ENCODE data around the gene BCAP31. TPM values are rescaled to one million over a fixed set of nuclear protein-coding genes. Genes with fewer than 3 reads are reported as not detected.
A peak's percentile ranks its signal among the peaks of the same experiment; 100 is the strongest.
"Not testable (repeated sequence)": the region's sequence is repeated elsewhere in the genome, so short reads cannot be mapped to it uniquely, and the experiment has no call there.

The BCAP31 gene
- total RNA-seq, 4 donors from 2014 or later, result 76.4 to 129 (median 101) TPM

DNA sequence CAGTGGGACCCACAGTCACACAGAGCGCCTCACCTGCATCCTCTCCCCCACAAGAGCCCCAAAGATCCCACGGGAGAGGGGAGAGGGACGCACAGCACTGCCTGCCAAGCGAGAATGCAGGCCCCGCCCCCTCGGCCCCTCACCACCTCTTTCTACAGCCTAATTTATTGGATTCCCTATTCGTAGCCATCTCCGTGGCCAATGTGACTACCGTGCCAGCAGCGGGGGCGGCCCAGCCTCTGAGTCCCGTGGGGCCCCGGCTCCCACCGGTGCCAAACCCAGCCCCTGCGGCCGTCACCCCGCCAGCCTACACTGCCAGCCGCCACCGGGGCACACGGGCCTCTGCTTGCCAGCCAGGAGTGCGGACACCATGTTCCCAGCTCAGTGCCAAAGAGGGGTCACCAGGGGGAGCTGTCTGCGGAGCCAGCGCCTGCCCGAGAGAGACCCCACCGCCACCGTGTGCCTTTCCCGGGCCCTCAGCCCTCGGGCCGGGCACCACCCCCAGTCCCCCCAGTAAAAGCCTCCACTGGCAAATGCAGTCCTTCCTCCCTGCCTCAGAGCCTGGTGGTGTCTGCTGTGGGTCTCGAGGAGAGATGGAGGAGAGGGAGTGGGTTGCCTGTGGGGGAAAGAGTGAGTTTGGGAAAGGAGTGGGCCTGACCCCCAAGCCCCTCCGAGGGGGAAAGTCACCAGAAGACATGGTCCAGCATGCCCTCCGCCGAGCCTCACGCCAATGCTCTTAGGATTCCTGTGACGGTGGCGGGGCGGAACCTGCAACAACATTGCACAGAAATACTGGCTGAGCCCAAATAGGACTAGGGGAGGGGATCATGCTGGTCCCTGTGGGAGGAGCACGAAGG is 20.3 kb upstream of the BCAP31 start:
- no peaks in the 10 kb centered on the region for H3K9me3 ChIP-seq
- H3K27ac ChIP-seq (replicated peaks in 1 of 4), result peak overlapping the region; percentile 57 to 61 (median 58)
- 31% methylated on average over 29 of the region's 38 CpGs for WGBS
- TF ChIP-seq POLR2A (IDR thresholded peaks at IDR 0.05; ENCODE audit: low read depth), result no peak
- TF ChIP-seq, protein P1, sequence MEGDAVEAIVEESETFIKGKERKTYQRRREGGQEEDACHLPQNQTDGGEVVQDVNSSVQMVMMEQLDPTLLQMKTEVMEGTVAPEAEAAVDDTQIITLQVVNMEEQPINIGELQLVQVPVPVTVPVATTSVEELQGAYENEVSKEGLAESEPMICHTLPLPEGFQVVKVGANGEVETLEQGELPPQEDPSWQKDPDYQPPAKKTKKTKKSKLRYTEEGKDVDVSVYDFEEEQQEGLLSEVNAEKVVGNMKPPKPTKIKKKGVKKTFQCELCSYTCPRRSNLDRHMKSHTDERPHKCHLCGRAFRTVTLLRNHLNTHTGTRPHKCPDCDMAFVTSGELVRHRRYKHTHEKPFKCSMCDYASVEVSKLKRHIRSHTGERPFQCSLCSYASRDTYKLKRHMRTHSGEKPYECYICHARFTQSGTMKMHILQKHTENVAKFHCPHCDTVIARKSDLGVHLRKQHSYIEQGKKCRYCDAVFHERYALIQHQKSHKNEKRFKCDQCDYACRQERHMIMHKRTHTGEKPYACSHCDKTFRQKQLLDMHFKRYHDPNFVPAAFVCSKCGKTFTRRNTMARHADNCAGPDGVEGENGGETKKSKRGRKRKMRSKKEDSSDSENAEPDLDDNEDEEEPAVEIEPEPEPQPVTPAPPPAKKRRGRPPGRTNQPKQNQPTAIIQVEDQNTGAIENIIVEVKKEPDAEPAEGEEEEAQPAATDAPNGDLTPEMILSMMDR (IDR thresholded peaks at IDR 0.05), result no peak
- TF ChIP-seq POLR2AphosphoS5 (IDR thresholded peaks at IDR 0.05), result no peak
- no peak for TF ChIP-seq EP300 (IDR thresholded peaks at IDR 0.05)
- peaks cover 0 to 21% (median 19%) of the 10 kb centered on the region in 4 donors for H3K4me1 ChIP-seq
- peak overlapping the region; percentile 23 to 30 (median 26) for H3K4me3 ChIP-seq
- H3K36me3 ChIP-seq, result peaks cover 0 to 19% (median 9%) of the 10 kb centered on the region in 4 donors
- no peak for DNase-seq (ENCODE audit: extremely low spot score)
- H3K27me3 ChIP-seq, result no peaks in the 10 kb centered on the region
- intact Hi-C loops (cut with DNase I), result no loop called here

DNA sequence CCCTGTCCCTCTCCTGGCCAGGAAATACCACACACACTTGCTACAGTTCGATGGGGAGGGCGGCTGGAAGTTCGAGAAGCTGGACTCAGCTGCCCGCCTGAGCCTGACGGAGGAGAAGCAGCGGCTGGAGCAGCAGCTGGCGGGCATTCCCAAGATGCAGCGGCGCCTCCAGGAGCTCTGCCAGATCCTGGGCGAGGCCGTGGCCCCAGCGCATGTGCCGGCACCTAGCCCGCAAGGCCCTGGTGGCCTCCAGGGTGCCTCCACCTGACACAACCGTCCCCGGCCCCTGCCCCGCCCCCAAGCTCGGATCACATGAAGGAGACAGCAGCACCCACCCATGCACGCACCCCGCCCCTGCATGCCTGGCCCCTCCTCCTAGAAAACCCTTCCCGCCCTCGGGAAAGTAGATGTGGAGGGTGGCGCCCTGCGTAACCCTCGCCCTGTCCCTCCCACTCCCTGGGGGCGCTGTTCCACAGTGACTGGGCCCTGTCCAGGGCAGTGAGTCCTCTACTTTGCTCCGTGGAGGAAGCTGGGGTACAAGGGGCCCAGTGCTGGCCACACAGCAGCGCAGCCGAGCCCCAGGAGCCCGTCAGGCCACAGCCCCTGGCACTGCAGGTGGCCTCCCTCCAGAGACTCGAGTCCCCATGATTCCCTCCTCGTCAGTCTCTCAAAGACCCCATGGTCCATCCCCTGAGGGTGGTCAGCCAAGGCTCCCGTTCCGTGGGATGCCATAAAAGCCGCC is 19.5 kb upstream of the BCAP31 start:
- H3K4me3 ChIP-seq, result peak overlapping the region; percentile 23 to 30 (median 26)
- intact Hi-C loops (cut with DNase I), result not testable (repeated sequence)
- TF ChIP-seq POLR2AphosphoS5 (IDR thresholded peaks at IDR 0.05), result peak in 1 of 2 donors; percentile 38

DNA sequence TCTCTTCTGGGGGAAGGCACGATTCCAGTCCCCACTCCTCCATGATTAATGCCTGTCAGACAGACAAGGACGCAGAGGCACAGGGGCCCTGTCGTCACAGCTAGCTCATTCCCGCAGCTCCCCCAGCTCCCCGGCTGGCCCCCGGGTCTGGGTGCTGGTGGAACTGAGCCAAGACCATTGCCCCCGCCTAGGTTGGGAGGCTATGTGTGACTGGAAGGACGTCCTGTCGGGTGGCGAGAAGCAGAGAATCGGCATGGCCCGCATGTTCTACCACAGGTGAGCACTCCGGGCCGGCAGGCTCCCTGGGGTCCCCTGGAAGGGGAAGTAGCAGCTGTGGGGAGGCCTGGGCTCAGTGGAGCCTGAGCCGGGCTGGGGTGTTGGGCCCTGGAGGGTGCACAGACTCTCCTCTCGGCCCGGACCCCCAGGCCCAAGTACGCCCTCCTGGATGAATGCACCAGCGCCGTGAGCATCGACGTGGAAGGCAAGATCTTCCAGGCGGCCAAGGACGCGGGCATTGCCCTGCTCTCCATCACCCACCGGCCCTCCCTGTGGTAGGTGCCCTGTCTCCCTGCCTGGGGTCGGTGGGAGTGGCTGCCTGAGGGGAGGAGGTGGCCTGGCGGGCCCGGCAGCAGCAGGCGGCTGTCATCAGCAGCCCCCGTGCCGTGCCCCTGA is 18.7 kb upstream of the BCAP31 start:
- H3K36me3 ChIP-seq, result peaks cover 0 to 29% (median 10%) of the 10 kb centered on the region in 4 donors
- H3K27me3 ChIP-seq; H3K9me3 ChIP-seq; DNase-seq (ENCODE audit: extremely low spot score); intact Hi-C loops (cut with DNase I): not testable (repeated sequence)
- peak overlapping the region in 2 of 4 donors; percentile 20 to 30 for H3K4me3 ChIP-seq
- H3K27ac ChIP-seq (replicated peaks in 1 of 4), result peak overlapping the region in 3 of 4 donors; percentile 46 to 58 (median 57)
- H3K4me1 ChIP-seq, result peaks cover 0 to 21% (median 19%) of the 10 kb centered on the region in 4 donors
- WGBS, result 77% methylated on average over 16 of the region's 32 CpGs

More for the DNA sequence above, 19.5 kb upstream of the BCAP31 start:
- H3K27ac ChIP-seq (replicated peaks in 1 of 4), result peak overlapping the region; percentile 57 to 61 (median 58)
- peaks cover 0 to 23% (median 9%) of the 10 kb centered on the region in 4 donors for H3K36me3 ChIP-seq
- not testable (repeated sequence) for H3K9me3 ChIP-seq; H3K27me3 ChIP-seq; DNase-seq (ENCODE audit: extremely low spot score)
- H3K4me1 ChIP-seq, result peaks cover 0 to 21% (median 19%) of the 10 kb centered on the region in 4 donors
- 44% methylated on average over 6 of the region's 35 CpGs for WGBS

DNA sequence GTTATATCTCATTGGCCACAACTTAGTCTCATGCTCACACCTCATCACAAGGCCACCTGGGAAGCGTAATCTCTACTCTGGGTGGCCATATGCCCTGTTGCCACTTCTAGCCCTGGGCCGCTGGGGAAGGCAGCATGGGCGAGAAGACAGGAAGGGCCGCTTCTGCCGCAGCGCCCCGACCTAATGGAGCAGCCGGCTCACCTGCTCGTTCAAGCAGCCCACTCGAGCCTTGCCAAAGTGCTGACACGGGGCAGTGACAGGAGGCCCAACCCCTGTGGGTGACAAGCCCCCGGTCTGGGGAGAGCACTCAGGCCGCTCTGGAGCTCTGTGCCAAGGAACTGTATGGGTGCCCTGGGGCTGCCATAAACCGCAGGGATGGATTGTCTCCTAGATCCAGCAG is 17.9 kb upstream of the BCAP31 start:
- not testable (repeated sequence) for H3K27me3 ChIP-seq
- WGBS, result 93% methylated on average over 5 of the region's 14 CpGs

DNA sequence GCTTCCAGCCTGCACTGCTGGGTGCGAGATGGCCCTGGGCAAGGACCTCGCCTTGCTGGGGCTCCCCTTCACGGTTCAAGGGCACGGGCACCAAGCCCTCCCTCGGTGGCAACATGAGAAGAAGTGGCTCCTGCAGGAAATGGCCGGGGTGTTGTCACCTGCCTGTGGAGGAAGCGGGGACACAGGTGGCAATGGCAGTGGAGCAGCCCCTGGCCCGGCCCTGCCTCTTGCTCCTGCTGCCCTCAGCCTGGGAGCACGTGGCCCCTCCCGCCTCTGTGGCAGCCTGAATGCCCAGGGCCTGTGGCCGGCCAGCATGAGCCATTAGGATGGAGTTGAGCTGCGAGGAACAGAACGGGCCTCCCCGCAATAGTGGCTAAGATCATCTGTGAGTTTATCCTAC is 17.3 kb upstream of the BCAP31 start:
- Histone ChIP-seq H3K9me3 (no peaks in the 10 kb centered on the region), H3K27ac (replicated peaks in 1 of 4) (no peak overlapping the region), H3K27me3 (no peaks in the 10 kb centered on the region), H3K36me3 (peaks cover 2 to 43% (median 17%) of the 10 kb centered on the region in 4 donors), H3K4me1 (peaks cover 0 to 21% (median 19%) of the 10 kb centered on the region in 4 donors), H3K4me3 (no peak overlapping the region)
- DNase-seq (ENCODE audit: extremely low spot score), result no peak
- intact Hi-C loops (cut with DNase I), result no loop called here
- TF ChIP-seq, protein P1 (IDR thresholded peaks at IDR 0.05), result no peak
- TF ChIP-seq POLR2A (IDR thresholded peaks at IDR 0.05; ENCODE audit: low read depth) (no peak), POLR2AphosphoS5 (IDR thresholded peaks at IDR 0.05) (no peak), EP300 (IDR thresholded peaks at IDR 0.05) (no peak)
- WGBS, result 67% methylated on average over 8 of the region's 14 CpGs

More for the DNA sequence above, 17.9 kb upstream of the BCAP31 start:
- DNase-seq (ENCODE audit: extremely low spot score); H3K4me3 ChIP-seq; H3K27ac ChIP-seq (replicated peaks in 1 of 4); intact Hi-C loops (cut with DNase I); H3K9me3 ChIP-seq: not testable (repeated sequence)
- Histone ChIP-seq H3K36me3 (peaks cover 0 to 36% (median 12%) of the 10 kb centered on the region in 4 donors), H3K4me1 (peaks cover 0 to 21% (median 19%) of the 10 kb centered on the region in 4 donors)

Data from esophagus muscularis mucosa (tissue), 4 donors.